GM20000 (cell line): Measurements from ENCODE around the gene LRMDA.
A peak's percentile ranks its signal among the peaks of the same experiment; 100 is the strongest.

Source experiments
- DNase-seq: peaks from one replicate; pipeline ENCODE4 v3.0.0; 2012; ENCODE audit warnings: low spot score
- TF ChIP-seq, protein P1 (sequence below): IDR thresholded peaks from 2 replicates; pipeline ENCODE4 v1.5.1; 2012; ENCODE audit warnings: mild to moderate bottlenecking, control low read depth; ENCODE audit errors: extremely low read depth, missing control alignments

Gene LRMDA

DNA sequence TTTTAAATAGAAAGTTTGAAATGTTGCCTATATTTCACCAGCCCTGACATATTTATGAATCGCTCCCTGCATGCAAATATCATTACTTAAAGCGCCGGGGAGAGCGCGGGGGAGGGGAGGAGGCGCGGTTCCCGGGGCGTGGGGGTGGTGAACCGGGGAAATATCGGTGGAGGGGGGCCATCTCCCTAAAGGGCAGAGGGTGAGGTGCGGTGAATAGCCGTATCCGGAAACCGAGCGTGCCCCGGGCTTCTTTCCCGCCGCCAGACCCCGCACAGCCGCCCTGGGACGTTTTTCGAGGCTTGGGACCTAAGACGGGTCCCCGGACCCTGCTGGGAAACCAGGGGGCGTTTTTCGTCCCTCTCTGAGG, 22.9 kb upstream of the LRMDA start:
- peak; percentile 52 for DNase-seq
- TF ChIP-seq, protein P1, sequence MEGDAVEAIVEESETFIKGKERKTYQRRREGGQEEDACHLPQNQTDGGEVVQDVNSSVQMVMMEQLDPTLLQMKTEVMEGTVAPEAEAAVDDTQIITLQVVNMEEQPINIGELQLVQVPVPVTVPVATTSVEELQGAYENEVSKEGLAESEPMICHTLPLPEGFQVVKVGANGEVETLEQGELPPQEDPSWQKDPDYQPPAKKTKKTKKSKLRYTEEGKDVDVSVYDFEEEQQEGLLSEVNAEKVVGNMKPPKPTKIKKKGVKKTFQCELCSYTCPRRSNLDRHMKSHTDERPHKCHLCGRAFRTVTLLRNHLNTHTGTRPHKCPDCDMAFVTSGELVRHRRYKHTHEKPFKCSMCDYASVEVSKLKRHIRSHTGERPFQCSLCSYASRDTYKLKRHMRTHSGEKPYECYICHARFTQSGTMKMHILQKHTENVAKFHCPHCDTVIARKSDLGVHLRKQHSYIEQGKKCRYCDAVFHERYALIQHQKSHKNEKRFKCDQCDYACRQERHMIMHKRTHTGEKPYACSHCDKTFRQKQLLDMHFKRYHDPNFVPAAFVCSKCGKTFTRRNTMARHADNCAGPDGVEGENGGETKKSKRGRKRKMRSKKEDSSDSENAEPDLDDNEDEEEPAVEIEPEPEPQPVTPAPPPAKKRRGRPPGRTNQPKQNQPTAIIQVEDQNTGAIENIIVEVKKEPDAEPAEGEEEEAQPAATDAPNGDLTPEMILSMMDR: no peak

DNA sequence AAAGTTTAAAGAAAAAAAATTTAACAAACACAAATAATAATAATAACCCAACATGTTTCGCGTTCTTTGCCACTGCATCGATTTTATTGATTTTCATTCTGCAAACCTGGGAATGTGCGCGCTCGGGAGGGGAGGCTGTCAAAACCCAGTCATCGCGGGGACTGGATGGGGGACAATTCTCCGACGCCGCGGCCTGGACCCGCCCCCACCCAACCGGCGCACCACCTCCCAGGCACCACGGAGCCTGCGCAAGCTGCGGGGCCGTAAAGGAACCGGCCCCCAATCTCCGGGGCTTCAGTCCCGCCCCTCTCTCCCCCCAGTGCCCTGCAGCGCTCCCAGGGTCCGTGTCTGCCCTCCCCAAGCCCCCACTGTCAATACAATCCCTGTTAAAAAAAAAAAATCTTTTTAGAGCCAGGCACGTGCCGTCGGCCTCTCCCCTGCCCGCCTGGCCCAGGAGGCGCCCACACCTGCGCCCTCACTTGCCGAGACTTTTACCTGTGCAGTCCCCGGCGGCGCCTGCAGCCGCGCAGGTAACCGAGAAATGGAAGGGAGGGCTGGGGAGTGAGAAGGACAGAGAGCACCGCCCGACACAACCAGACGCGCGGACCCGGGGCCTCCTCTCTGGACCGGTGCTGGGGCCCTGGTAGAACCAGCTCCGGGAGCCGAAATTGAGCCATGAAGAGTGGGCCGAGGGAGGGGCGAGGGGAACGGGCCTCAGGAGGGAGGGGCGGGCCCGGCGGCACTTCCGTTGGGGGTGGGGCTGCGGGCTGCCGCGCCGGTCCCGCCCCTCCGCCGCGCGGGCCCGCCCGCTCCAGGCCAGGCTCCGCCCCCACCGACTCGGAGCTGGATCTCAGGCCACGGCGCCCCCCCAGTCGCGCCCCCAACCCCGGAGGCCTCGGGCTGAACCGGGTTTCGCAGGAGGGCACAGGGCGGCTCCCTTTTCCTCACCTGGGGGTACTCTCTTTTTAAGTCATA, 22.2 kb upstream of the LRMDA start:
- peak; percentile 86 for DNase-seq
- TF ChIP-seq, protein P1: no peak

DNA sequence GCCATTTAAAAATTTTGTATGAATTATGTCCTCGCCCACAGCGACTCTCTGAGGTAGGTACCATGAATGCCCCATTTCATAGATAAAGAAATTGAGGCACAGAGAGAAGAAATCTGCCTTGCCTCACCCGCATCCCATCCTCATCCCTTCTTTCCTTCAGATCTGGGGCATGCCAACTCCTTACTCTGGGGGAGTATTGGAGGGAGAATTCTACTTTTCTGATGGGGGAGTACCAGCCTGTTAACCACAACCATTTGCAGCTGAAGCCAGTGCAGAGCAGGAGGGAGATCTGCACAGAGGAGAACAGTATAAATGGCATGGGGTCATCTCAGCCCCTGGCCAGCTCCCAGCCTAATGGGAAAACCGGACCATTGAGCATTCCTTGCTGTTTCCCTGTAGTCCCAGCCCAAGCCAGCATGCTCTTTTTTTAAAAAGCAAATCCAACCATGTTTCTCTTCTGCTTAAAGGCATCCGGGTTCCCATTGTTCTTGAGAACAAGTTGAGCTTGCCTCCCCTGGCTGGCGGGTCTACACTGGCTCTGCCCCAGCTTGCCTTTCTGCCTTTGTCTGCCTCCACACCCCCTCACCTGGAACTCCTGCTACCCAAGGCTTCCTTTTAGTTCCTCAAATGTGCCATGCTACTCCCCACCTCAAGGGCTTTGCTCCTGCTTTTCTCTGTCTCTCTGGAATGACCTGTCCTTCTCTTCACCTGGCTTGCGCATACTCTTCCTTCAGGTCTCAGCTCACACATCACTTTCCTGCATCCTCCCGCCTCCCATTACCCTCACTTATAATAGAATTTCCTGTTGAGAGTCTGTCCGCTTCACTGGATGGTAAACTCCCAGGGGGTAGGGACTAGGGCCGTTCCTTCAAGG, 21.1 kb upstream of the LRMDA start:
- TF ChIP-seq, protein P1: no peak
- no peak for DNase-seq

DNA sequence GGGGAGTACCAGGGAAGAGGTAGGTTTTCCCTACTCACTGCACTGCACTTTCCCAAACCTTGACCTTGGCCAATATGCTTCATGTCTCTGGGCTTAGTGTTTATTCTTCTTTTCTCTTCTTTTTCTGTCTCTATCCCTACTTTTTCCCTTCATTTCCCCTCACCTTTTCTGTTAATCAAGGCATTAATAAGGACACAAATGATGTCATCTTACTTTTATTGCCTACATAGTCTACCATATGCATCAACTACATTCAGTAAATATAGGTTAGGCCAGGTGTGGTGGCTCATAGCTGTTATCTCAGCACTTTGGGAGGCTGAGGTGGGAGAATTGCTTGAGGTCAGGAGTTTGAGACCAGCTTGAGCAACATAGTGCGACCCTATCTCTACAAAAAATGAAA, 16.9 kb upstream of the LRMDA start:
- TF ChIP-seq, protein P1: no peak

DNA sequence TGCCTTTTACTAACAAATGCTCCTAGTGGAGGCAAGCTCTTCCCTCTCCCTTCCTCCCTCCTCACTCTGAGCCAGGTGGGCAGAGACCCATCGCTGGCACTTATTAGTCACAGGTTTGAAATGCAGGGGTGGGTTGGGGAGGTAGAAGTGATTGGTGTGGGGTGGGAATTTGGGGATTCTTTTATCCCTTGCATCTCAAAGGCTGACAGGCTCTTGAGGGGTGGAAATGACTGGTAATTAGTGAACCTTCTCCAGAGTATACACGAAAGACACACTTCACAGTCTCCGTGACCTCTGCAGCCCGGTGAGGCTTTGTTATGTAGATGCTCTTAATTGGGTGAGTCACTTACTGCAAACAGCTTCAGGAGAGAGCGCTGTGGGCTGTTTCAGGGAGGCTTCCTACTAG, 13.9 kb upstream of the LRMDA start:
- TF ChIP-seq, protein P1: no peak
- DNase-seq: no peak

More for the DNA sequence above, 16.9 kb upstream of the LRMDA start:
- no peak for DNase-seq

DNA sequence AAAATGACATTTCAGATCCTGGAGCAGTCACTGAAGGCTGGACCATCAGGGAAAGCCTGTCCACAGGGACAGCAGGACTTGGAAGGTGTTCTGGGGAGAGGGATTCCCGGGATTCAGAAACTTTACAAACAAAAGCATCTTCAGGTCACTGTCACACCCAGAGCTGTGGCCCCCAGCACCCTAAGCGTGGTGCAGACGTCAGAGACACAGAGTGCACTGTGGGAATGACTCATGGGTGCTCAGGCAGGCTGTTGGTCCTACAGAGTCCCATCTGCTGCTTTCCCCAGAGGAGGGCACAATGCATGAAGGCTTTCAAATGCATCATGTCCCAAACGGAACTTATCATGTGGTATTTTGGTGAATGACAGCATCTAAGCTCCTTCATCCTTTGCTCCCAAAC, 13.1 kb upstream of the LRMDA start:
- TF ChIP-seq, protein P1: no peak
- no peak for DNase-seq

DNA sequence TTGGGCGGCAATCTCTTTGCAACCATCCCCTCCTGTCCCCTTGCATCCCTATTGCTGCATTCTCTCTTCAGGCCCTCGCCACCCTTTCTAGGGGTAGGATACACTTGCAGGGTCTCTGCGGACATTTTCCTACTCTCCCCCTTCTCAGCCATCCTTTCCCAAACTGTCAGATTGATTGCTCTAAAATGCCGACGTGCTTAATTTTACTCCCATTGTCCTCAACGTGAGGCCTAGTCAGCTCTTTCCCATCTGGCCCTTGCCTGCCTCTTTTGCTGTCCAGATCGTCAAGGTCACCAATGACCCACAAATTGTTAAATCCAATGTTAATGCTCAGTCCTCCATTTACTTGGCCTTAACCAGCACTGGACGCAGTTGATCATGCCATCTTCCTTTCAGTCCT, 12.7 kb upstream of the LRMDA start:
- TF ChIP-seq, protein P1: no peak

More for the DNA sequence above, 12.7 kb upstream of the LRMDA start:
- DNase-seq: no peak
